NB4 (cell line): ENCODE results near the gene DGCR8.

Experiments
- DNase-seq: peaks from one replicate; pipeline ENCODE4 v3.0.0; 2010; ENCODE audit warnings: low read depth
- H3K4me3 ChIP-seq: one replicate; pipeline ENCODE4 v1.5.1; 2011; ENCODE audit warnings: mild to moderate bottlenecking, low read depth, low read length, moderate library complexity
- CTCF ChIP-seq: IDR thresholded peaks from one replicate; pipeline ENCODE4 v1.5.1; 2012; ENCODE audit warnings: low read depth, low read length
- MAX ChIP-seq: IDR thresholded peaks from 2 replicates; pipeline ENCODE4 v1.6.1; 2011; ENCODE audit warnings: low read depth, low read length
- MYC ChIP-seq: IDR thresholded peaks from 2 replicates; pipeline ENCODE4 v1.6.1; 2011; ENCODE audit warnings: low read depth, low read length
- POLR2A ChIP-seq: IDR thresholded peaks from 2 replicates; pipeline ENCODE4 v1.6.1; 2011; ENCODE audit warnings: mild to moderate bottlenecking; ENCODE audit not compliant: insufficient read length; ENCODE audit errors: extremely low read depth

The DGCR8 gene

GRCh38 chr22:20160041-20160440 lies 80.0 kb downstream of the DGCR8 start:
- no peak for DNase-seq
- no peak for TF ChIP-seq MYC
- TF ChIP-seq CTCF = no peak
- TF ChIP-seq POLR2A = no peak
- TF ChIP-seq MAX = no peak
- no peak overlapping the region for H3K4me3 ChIP-seq
